SU-DHL-6 (cell line): Measurements from ENCODE around the gene SNX30.

Experiments
- H2AFZ ChIP-seq: fragments of 200-600 bp; sonication (generic); 2 replicates; pipeline ENCODE4 v1.6.1; 2014; ENCODE audit warnings: low read depth, mild to moderate bottlenecking, moderate library complexity, mixed read lengths, antibody characterized with exemption, low read length; ENCODE audit not compliant: severe bottlenecking
- H3F3A ChIP-seq: fragments of 200-600 bp; shearing (Covaris generic); 2 replicates; pipeline ENCODE4 v1.6.0; 2016; ENCODE audit warnings: antibody characterized with exemption, mild to moderate bottlenecking; ENCODE audit not compliant: insufficient read depth
- H3K27ac ChIP-seq: fragments of 200-600 bp; sonication (generic); 2 replicates; pipeline ENCODE4 v1.5.1; 2016; ENCODE audit warnings: low read depth, mild to moderate bottlenecking, low read length, moderate library complexity, mixed read lengths
- H3K27me3 ChIP-seq: fragments of 200-600 bp; sonication (generic), shearing (Covaris generic); 2 replicates; pipeline ENCODE4 v1.6.0; 2014; ENCODE audit warnings: mild to moderate bottlenecking, low read length
- H3K36me3 ChIP-seq: fragments of 200-600 bp; sonication (generic); 2 replicates; pipeline ENCODE4 v1.6.1; 2014; ENCODE audit warnings: mild to moderate bottlenecking, low read length, mixed read lengths
- H3K4me2 ChIP-seq: fragments of 300-600, 200-600 bp; shearing (Covaris generic), sonication (generic); 2 replicates; pipeline ENCODE4 v1.6.0; 2014; ENCODE audit warnings: low read length, low read depth, mild to moderate bottlenecking; ENCODE audit not compliant: poor library complexity, severe bottlenecking
- H3K4me3 ChIP-seq: fragments of 200-600 bp; sonication (generic); 2 replicates; pipeline ENCODE4 v1.5.1; 2014; ENCODE audit warnings: antibody characterized with exemption, low read length, mild to moderate bottlenecking, mixed read lengths; ENCODE audit not compliant: insufficient read depth, poor library complexity, severe bottlenecking
- H3K79me2 ChIP-seq: fragments of 200-600 bp; sonication (generic); 2 replicates; pipeline ENCODE4 v1.6.1; 2014; ENCODE audit warnings: mild to moderate bottlenecking, low read length, moderate library complexity; ENCODE audit not compliant: insufficient read depth
- H3K9ac ChIP-seq: fragments of 200-600 bp; sonication (generic); 2 replicates; pipeline ENCODE4 v1.7.0; 2014; ENCODE audit warnings: mild to moderate bottlenecking, low read length
- H3K9me2 ChIP-seq: fragments of 200-600 bp; sonication (generic); replicated peaks from 2 replicates; pipeline ENCODE4 v1.6.1; 2014; ENCODE audit warnings: low read length; ENCODE audit not compliant: insufficient read depth
- H3K9me3 ChIP-seq: fragments of 200-600 bp; sonication (generic); 2 replicates; pipeline ENCODE4 v1.6.1; 2014; ENCODE audit warnings: low read length, mixed read lengths; ENCODE audit not compliant: insufficient read depth
- H4K20me1 ChIP-seq: fragments of 200-600 bp; sonication (generic); 2 replicates; pipeline ENCODE4 v1.6.1; 2014; ENCODE audit warnings: low read depth, mild to moderate bottlenecking, antibody characterized with exemption, low read length, moderate library complexity, mixed read lengths
- EZH2phosphoT487 ChIP-seq: fragments of 200-600 bp; sonication (generic), shearing (Covaris generic); conservative IDR thresholded peaks from 2 replicates; pipeline ENCODE4 v1.6.1; 2018; ENCODE audit warnings: mild to moderate bottlenecking, antibody characterized with exemption, low read length, moderate library complexity, mixed read lengths
- TF ChIP-seq, protein P1 (sequence below): fragments of 200-600 bp; sonication (generic); IDR thresholded peaks from one replicate; pipeline ENCODE4 v1.5.1; 2017; ENCODE audit warnings: antibody characterized with exemption, mild to moderate bottlenecking, low read length, moderate library complexity; ENCODE audit not compliant: insufficient read depth, poor library complexity, severe bottlenecking

SNX30 gene

GRCh38 chr9:112848316-112849151, 98.0 kb downstream of the SNX30 start:
- Histone ChIP-seq H4K20me1 (no peaks in the 10 kb centered on the region), H3K27ac (no peak overlapping the region), H3F3A (no peaks in the 10 kb centered on the region), H3K4me3 (no peak overlapping the region), H3K4me2 (no peak overlapping the region), H3K9me3 (no peaks in the 10 kb centered on the region), H3K9me2 (no peaks in the 10 kb centered on the region), H3K27me3 (no peaks in the 10 kb centered on the region), H2AFZ (no peak overlapping the region), H3K9ac (no peak overlapping the region), H3K36me3 (no peaks in the 10 kb centered on the region), H3K79me2 (no peaks in the 10 kb centered on the region)
- no peak for TF ChIP-seq EZH2phosphoT487
- TF ChIP-seq, protein P1, sequence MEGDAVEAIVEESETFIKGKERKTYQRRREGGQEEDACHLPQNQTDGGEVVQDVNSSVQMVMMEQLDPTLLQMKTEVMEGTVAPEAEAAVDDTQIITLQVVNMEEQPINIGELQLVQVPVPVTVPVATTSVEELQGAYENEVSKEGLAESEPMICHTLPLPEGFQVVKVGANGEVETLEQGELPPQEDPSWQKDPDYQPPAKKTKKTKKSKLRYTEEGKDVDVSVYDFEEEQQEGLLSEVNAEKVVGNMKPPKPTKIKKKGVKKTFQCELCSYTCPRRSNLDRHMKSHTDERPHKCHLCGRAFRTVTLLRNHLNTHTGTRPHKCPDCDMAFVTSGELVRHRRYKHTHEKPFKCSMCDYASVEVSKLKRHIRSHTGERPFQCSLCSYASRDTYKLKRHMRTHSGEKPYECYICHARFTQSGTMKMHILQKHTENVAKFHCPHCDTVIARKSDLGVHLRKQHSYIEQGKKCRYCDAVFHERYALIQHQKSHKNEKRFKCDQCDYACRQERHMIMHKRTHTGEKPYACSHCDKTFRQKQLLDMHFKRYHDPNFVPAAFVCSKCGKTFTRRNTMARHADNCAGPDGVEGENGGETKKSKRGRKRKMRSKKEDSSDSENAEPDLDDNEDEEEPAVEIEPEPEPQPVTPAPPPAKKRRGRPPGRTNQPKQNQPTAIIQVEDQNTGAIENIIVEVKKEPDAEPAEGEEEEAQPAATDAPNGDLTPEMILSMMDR: no peak

GRCh38 chr9:112849363-112849922, 98.9 kb downstream of the SNX30 start:
- H3F3A ChIP-seq: no peaks in the 10 kb centered on the region
- no peaks in the 10 kb centered on the region for H3K9me2 ChIP-seq
- H3K27ac ChIP-seq: no peak overlapping the region
- no peak overlapping the region for H3K9ac ChIP-seq
- TF ChIP-seq, protein P1: no peak
- TF ChIP-seq EZH2phosphoT487: no peak
- no peaks in the 10 kb centered on the region for H3K27me3 ChIP-seq
- no peaks in the 10 kb centered on the region for H3K79me2 ChIP-seq
- no peaks in the 10 kb centered on the region for H3K9me3 ChIP-seq
- no peak overlapping the region for H3K4me3 ChIP-seq
- no peak overlapping the region for H3K4me2 ChIP-seq
- H3K36me3 ChIP-seq: no peaks in the 10 kb centered on the region
- H4K20me1 ChIP-seq: no peaks in the 10 kb centered on the region
- no peak overlapping the region for H2AFZ ChIP-seq

DNA sequence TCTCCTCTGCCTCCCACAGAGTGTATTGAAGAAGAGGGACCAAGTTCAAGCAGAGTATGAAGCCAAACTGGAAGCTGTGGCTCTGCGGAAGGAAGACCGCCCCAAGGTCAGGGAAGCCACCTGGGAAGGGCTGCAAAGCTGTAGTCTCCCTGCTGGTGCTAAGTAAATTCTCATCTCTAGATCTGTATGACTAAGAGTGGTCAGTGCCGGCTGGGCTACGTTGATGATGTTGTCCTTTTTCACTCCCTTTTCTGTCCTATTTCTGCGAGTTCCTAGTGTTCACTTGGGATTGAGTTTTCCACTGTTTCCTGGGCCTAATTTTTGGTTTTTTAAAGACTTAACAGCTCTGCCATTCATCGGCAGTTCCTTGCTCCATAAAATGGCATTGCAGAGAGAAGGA, 100.3 kb downstream of the SNX30 start:
- Histone ChIP-seq H3K79me2 (no peaks in the 10 kb centered on the region), H3K27me3 (no peaks in the 10 kb centered on the region), H3K9me2 (no peaks in the 10 kb centered on the region), H3K27ac (no peak overlapping the region), H4K20me1 (no peaks in the 10 kb centered on the region), H3K36me3 (no peaks in the 10 kb centered on the region), H3K9ac (no peak overlapping the region), H3F3A (no peaks in the 10 kb centered on the region), H3K9me3 (no peaks in the 10 kb centered on the region), H2AFZ (no peak overlapping the region), H3K4me3 (no peak overlapping the region), H3K4me2 (no peak overlapping the region)
- TF ChIP-seq, protein P1: no peak
- no peak for TF ChIP-seq EZH2phosphoT487
